Measurements from ENCODE around the gene PTGIS.

GRCh38 chr20:49532285-49532946 is 35.5 kb downstream of the PTGIS start:
- TF ChIP-seq, protein P1, sequence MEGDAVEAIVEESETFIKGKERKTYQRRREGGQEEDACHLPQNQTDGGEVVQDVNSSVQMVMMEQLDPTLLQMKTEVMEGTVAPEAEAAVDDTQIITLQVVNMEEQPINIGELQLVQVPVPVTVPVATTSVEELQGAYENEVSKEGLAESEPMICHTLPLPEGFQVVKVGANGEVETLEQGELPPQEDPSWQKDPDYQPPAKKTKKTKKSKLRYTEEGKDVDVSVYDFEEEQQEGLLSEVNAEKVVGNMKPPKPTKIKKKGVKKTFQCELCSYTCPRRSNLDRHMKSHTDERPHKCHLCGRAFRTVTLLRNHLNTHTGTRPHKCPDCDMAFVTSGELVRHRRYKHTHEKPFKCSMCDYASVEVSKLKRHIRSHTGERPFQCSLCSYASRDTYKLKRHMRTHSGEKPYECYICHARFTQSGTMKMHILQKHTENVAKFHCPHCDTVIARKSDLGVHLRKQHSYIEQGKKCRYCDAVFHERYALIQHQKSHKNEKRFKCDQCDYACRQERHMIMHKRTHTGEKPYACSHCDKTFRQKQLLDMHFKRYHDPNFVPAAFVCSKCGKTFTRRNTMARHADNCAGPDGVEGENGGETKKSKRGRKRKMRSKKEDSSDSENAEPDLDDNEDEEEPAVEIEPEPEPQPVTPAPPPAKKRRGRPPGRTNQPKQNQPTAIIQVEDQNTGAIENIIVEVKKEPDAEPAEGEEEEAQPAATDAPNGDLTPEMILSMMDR (IDR thresholded peaks at IDR 0.05) = no peak
- TF ChIP-seq, protein P2, sequence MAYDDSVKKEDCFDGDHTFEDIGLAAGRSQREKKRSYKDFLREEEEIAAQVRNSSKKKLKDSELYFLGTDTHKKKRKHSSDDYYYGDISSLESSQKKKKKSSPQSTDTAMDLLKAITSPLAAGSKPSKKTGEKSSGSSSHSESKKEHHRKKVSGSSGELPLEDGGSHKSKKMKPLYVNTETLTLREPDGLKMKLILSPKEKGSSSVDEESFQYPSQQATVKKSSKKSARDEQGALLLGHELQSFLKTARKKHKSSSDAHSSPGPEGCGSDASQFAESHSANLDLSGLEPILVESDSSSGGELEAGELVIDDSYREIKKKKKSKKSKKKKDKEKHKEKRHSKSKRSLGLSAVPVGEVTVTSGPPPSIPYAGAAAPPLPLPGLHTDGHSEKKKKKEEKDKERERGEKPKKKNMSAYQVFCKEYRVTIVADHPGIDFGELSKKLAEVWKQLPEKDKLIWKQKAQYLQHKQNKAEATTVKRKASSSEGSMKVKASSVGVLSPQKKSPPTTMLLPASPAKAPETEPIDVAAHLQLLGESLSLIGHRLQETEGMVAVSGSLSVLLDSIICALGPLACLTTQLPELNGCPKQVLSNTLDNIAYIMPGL (CRISPR knock-in tag; IDR thresholded peaks at IDR 0.05; ENCODE audit: borderline replicate concordance) = no peak
- no peak for TF ChIP-seq REST (IDR thresholded peaks at IDR 0.05)
- TF ChIP-seq POLR2A (IDR thresholded peaks at IDR 0.05; ENCODE audit: low read length) = no peak
